ENCODE results near the gene MATK. TPM values are rescaled to one million over a fixed set of nuclear protein-coding genes. Genes with fewer than 3 reads are reported as not detected.

MATK gene
- total RNA-seq, 2 donors from 2014 or later, result 5.7 to 5.8 TPM

DNA sequence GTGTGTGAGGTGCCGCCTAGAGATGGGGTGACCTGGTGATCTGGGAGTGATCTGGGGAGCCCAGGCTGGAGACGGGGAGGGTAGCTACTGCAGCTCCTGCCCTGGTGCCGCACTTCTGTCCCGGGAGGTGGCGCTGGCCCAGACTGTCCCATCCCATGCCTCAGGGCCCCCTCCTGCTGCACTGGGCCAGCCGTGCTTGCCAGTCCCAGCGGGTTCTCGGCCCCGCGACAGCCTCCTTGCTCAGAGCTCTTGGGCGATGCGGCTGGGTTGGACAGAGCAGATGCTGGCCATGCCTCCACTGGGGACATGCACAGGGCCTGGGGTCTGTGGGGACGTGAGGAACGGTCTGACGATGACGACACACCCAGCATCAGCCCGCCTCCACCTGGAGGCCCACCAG lies 16.7 kb downstream of the MATK start:
- H3K27me3 Mint-ChIP-seq (ENCODE audit: insufficient read depth), result no peaks in the 10 kb centered on the region
- Histone ChIP-seq H3K27ac (ENCODE audit: low read depth, low read length) (no peak overlapping the region), H3K27me3 (ENCODE audit: control insufficient read depth, insufficient read depth, low read length, poor library complexity, severe bottlenecking) (no peaks in the 10 kb centered on the region), H3K4me1 (ENCODE audit: control insufficient read depth, insufficient read depth, low read length) (no peaks in the 10 kb centered on the region), H3K9ac (ENCODE audit: extremely low read depth, low read length, poor library complexity, severe bottlenecking) (no peak overlapping the region), H3K9me3 (ENCODE audit: control insufficient read depth, low read length) (no peaks in the 10 kb centered on the region), H3K36me3 (ENCODE audit: control insufficient read depth, insufficient read depth, low read length) (no peaks in the 10 kb centered on the region), H3K4me3 (ENCODE audit: low read length) (no peak overlapping the region)
- no peaks in the 10 kb centered on the region for H3K4me1 Mint-ChIP-seq
- H3K4me3 Mint-ChIP-seq, result no peak overlapping the region
- peaks cover 10% of the 10 kb centered on the region for H3K36me3 Mint-ChIP-seq (ENCODE audit: low read depth)
- TF ChIP-seq, protein P1, sequence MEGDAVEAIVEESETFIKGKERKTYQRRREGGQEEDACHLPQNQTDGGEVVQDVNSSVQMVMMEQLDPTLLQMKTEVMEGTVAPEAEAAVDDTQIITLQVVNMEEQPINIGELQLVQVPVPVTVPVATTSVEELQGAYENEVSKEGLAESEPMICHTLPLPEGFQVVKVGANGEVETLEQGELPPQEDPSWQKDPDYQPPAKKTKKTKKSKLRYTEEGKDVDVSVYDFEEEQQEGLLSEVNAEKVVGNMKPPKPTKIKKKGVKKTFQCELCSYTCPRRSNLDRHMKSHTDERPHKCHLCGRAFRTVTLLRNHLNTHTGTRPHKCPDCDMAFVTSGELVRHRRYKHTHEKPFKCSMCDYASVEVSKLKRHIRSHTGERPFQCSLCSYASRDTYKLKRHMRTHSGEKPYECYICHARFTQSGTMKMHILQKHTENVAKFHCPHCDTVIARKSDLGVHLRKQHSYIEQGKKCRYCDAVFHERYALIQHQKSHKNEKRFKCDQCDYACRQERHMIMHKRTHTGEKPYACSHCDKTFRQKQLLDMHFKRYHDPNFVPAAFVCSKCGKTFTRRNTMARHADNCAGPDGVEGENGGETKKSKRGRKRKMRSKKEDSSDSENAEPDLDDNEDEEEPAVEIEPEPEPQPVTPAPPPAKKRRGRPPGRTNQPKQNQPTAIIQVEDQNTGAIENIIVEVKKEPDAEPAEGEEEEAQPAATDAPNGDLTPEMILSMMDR (conservative IDR thresholded peaks at IDR 0.05), result no peak
- H3K27ac Mint-ChIP-seq, result no peak overlapping the region
- no peaks in the 10 kb centered on the region for H3K9me3 Mint-ChIP-seq
- WGBS, 2 experiments (ENCODE audit: insufficient coverage in 1 of 2, insufficient read length in 1 of 2), result 75 to 89% methylated on average over 6 to 17 of the region's 17 CpGs
- peak; percentile 60 for DNase-seq

DNA sequence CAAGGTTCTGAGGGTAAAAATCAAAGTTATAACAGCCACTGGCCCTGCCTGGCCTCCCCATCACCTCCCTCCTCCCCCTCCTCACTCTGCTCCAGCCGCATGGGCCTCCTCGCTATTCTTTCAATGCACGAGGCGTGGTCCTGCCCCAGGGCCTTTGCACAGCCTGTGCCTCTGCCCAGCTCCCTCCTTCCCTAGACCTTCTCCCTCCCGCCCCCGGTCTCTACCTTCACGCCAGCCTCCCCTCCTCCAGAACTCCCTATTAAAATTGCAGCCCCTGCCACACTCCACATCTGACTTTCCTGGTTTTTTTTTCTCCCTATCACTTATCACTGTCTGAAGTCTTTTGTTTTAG lies 17.5 kb downstream of the MATK start:
- Mint-ChIP-seq H3K36me3 (ENCODE audit: low read depth) (peaks cover 10% of the 10 kb centered on the region), H3K4me1 (no peaks in the 10 kb centered on the region), H3K9me3 (no peaks in the 10 kb centered on the region), H3K27ac (no peak overlapping the region), H3K27me3 (ENCODE audit: insufficient read depth) (no peaks in the 10 kb centered on the region), H3K4me3 (no peak overlapping the region)
- no peaks in the 10 kb centered on the region for H3K4me1 ChIP-seq (ENCODE audit: control insufficient read depth, insufficient read depth, low read length)
- no peak overlapping the region for H3K9ac ChIP-seq (ENCODE audit: extremely low read depth, low read length, poor library complexity, severe bottlenecking)
- H3K27ac ChIP-seq (ENCODE audit: low read depth, low read length), result no peak overlapping the region
- 92 to 96% methylated on average over 3 to 7 of the region's 7 CpGs for WGBS, 2 experiments (ENCODE audit: insufficient coverage in 1 of 2, insufficient read length in 1 of 2)
- H3K9me3 ChIP-seq (ENCODE audit: control insufficient read depth, low read length), result no peaks in the 10 kb centered on the region
- H3K4me3 ChIP-seq (ENCODE audit: low read length), result no peak overlapping the region
- H3K27me3 ChIP-seq (ENCODE audit: control insufficient read depth, insufficient read depth, low read length, poor library complexity, severe bottlenecking), result no peaks in the 10 kb centered on the region
- TF ChIP-seq, protein P1 (conservative IDR thresholded peaks at IDR 0.05), result no peak
- DNase-seq, result peak; percentile 40
- H3K36me3 ChIP-seq (ENCODE audit: control insufficient read depth, insufficient read depth, low read length), result no peaks in the 10 kb centered on the region

DNA sequence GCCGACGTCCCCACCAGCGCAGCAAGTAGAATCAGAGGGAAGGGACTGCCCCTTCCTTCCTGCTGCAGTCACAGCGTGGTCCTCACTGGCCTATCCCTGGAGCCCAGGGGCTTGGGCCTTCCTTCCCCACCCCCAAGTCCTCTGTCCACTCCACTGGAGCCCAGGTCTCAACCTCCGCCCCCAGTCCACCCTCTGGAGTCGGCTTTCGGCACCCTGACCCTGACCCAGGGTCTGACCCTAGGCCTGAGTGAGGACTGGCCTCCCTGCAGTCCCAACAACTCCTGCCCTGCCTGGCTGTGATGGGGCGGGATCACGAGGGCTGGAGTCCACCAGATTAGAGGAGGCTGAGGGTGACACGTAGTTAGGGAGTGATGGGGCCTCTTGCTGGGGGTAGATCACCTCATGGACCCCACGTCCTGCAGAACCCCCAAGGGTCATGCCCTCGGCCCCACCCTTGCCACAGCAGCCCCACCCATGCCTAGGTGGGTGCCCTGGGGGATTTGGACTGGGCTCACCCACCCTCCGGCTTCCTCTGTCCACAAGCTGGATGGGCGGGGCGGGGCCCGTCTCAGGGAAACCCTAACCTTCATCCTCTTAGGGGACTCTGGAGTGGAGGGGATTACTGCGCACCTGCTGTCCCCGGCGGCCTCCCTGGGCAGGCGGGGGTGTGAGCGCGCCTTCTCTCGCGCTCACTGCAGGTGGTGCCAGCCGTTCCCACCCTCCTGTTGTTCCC lies 18.0 kb downstream of the MATK start:
- Mint-ChIP-seq H3K36me3 (ENCODE audit: low read depth) (peaks cover 10% of the 10 kb centered on the region), H3K27ac (no peak overlapping the region), H3K4me3 (no peak overlapping the region), H3K9me3 (no peaks in the 10 kb centered on the region), H3K4me1 (no peaks in the 10 kb centered on the region), H3K27me3 (ENCODE audit: insufficient read depth) (no peaks in the 10 kb centered on the region)
- Histone ChIP-seq H3K36me3 (ENCODE audit: control insufficient read depth, insufficient read depth, low read length) (no peaks in the 10 kb centered on the region), H3K27me3 (ENCODE audit: control insufficient read depth, insufficient read depth, low read length, poor library complexity, severe bottlenecking) (no peaks in the 10 kb centered on the region), H3K9ac (ENCODE audit: extremely low read depth, low read length, poor library complexity, severe bottlenecking) (no peak overlapping the region), H3K27ac (ENCODE audit: low read depth, low read length) (no peak overlapping the region), H3K4me3 (ENCODE audit: low read length) (no peak overlapping the region), H3K4me1 (ENCODE audit: control insufficient read depth, insufficient read depth, low read length) (no peaks in the 10 kb centered on the region), H3K9me3 (ENCODE audit: control insufficient read depth, low read length) (no peaks in the 10 kb centered on the region)
- TF ChIP-seq, protein P1 (conservative IDR thresholded peaks at IDR 0.05), result no peak
- 89 to 92% methylated on average over 17 to 25 of the region's 25 CpGs for WGBS, 2 experiments (ENCODE audit: insufficient coverage in 1 of 2, insufficient read length in 1 of 2)
- DNase-seq, result peak; percentile 42
